HG03354 (cell line): ENCODE data around the gene GIPC2.
A peak's percentile ranks its signal among the peaks of the same experiment; 100 is the strongest.
"Not testable (repeated sequence)": the region's sequence is repeated elsewhere in the genome, so short reads cannot be mapped to it uniquely, and the experiment has no call there.

ENCODE experiments used
- ATAC-seq: cut with Tn5 transposase; IDR thresholded peaks from one replicate; pipeline ENCODE4 v1.9.1; 2021; ENCODE audit warnings: mild to moderate bottlenecking; ENCODE audit not compliant: unreplicated experiment, poor library complexity, severe bottlenecking

The GIPC2 gene, protein sequence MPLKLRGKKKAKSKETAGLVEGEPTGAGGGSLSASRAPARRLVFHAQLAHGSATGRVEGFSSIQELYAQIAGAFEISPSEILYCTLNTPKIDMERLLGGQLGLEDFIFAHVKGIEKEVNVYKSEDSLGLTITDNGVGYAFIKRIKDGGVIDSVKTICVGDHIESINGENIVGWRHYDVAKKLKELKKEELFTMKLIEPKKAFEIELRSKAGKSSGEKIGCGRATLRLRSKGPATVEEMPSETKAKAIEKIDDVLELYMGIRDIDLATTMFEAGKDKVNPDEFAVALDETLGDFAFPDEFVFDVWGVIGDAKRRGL

DNA sequence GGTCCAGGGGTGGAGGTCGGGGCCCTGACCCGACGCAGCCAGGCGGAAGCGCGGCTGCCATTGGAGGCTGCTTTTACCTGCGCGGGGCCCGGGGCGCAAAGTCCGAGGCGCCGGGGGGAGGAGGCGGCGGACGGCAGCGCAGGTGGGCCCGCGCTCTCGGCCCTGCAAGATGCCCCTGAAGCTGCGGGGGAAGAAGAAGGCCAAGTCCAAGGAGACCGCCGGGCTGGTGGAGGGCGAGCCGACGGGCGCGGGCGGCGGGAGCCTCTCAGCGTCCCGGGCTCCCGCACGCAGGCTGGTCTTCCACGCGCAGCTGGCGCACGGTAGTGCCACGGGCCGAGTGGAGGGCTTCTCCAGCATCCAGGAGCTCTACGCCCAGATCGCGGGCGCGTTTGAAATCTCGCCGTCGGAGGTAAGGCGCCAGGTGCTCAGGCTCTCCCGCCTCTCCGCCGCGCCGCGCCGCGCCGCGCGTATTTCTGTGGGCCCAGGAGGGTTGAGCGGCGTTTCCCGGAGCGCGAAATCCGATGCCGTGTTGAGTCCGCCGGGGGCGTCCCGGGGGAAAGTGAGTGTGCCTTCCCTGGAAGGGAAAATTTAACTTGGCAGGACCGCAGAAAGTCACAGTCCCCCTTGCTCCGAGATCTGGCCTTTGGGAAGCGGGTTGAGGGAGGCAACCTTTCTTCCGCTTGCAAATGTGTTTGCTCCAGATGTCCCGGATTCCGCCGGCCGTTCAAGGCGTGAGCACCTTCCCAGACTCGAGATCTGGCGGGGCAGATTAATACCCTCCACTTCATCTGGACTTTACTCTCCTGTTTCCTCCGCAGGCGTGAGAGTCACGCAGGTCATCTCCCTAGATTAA is at the start of gene GIPC2:
Gene GIPC2 (plus strand): TSS at position 41 of the 853 bp plus-strand sequence. CDS start 129 bp downstream, at position 170.
- peak; percentile 60 for ATAC-seq

DNA sequence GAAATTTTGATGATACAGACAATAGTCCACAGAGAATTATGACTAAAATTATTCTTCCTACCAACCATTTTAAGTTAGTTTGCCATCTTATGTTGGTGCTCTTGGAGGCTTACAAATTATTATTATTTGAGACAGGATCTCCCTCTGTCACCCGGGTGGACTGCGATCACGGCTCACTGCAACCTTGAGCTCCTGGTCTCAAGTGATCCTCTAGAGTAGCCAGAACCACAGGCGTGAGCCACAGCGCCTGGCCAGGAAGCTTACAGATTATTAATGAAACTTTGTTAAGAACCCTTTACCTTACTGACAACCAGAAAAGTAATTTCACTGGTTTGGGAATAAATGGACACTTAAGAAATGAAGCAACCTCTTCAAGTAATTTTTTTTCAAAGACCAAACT is 49.0 kb upstream of the GIPC2 start:
- ATAC-seq, result no peak

DNA sequence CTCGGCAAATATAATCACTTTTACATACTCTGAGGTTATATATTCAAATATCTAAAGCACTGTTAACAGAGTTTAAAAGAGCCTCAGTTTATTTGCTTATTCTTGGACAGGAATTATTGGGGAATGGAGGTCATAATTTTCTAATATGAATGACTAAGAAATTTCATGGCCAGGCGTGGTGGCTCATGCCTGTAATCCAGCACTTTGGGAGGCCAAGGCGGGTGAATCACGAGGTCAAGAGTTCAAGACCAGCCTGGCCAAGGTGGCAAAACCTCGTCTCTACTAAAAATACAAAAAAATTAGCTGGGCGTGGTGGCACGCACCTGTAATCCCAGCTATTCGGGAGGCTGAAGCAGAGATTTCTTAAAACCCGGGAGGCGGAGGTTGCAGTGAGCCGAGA is 45.2 kb upstream of the GIPC2 start:
- not testable (repeated sequence) for ATAC-seq

DNA sequence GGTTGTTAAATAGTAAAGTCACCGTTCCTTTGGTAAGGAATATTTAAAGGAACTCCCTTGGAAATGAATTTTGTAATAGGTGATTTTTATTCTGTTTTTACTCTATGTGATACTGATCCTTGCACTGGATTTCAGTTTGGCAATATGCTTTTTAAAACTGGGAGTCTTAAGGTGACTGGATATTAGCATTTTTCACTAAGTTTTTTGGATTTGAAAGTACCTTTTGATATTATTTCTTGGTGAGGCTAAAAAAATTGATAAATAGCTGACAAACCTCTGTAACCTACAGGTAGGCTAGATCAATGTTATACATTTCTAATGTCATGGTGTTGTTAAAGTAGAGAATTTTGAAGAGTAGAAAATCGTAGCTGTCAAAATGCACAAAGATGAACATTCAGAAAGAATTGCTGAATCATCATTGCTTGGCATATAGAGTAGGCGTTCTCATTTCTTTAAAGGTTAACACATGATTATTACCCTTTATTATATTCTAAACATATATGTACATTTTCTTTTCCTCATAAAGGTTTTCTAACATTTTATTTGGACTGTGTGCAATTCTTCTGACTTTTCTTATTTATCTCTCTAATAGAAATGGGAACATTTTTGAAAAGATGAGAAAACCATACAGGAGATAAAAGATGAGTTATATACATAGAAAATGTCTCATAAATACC is 42.6 kb upstream of the GIPC2 start:
- ATAC-seq, result no peak

DNA sequence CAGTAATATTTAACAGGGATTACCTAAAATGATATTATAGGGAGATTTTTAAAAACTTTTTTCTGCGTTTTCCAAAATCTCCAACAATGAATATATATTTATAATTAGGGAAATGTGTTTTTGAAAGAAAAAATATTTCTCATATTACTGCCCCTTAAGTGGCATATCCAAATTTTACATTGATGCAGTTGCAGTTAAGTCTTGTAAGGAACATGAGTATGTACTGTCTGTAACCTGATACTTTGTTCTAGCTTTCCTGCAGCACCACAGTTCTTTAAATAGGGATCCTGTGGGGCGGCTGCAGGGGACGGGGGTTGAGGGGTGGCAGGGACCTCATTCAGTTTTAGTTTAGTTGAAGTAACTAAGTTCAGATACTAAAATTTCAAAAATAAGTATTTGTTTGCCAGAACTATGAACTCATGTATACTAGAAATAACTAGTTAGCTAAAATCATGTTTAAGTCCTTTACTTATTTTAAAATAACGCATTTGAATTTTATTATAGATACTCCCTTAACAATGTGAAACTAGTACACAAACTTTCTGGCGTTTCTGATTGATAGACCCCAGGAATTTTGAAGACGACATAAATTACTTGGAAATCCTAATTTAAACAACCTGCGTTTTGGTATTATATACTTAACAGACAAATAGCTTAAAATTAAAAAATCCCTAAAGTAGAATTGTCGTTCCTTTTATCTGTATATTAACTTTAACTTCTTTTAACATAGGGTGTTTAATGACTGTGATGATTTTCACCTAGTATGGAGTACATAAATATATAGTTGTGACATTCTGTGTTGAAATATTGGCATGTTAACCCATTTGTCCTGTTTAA is 41.7 kb upstream of the GIPC2 start:
- ATAC-seq, result peak; percentile 47

DNA sequence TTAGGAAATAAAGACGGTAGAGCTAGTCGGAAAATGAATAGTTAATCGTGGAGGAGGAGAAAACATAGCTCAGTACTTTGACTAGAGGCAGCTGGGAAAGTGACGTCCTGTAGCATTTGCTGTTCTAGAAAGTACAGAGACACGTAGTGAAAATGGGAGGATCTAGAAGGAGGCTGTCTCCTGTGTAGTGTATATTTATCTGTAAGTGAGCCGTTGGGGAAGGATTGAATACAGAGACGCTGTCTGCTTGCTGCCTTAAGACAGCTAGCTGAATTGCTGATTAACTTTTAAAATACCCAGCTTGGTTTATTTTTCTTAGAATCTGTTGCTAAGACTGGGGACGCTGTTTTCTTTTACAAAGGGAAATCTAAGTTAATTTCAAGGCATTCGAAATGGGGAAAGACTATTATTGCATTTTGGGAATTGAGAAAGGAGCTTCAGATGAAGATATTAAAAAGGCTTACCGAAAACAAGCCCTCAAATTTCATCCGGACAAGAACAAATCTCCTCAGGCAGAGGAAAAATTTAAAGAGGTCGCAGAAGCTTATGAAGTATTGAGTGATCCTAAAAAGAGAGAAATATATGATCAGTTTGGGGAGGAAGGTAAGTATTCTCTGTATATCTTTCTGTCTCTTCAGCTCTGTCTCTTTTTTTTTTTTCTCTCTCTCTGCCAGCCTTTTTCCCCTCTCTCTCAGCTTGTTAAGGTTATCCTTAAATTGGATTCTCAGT is 40.9 kb upstream of the GIPC2 start, which contains the start of gene DNAJB4:
Gene DNAJB4 (plus strand): TSS at position 221 of the 729 bp plus-strand sequence. CDS start 172 bp downstream, at position 393.
- peak; percentile 98 for ATAC-seq

DNA sequence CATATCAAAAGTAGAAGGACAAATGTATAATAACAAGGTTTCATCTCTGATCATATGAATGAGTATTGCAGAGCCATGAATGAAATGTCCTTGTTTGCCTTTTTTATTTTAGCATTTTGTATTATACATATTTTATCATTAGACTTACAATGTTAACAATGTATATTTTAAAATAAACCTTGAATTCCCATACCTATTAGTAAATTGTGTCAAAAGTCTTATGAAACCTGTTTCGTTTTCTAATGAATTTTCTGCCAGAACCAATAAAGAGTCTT is 40.4 kb upstream of the GIPC2 start:
- no peak for ATAC-seq

DNA sequence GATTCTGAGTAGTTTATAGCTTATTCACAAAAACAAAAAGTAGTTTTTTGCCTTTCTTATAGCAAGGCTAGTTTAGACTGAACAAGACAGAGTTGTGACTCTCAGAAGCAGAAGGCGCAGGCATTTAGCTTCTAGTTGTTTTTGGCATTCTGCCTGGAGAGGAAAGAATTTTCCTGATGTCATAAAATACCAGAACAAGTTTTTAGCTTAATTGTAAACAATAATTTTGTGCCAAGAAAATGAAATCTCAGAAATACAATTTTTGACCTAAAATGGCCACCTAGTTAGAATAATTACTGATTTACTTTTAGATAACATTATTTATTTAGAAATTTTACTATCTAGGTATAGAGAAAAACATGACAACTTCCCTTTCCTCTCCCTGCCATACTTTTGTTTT is 40.0 kb upstream of the GIPC2 start:
- no peak for ATAC-seq

DNA sequence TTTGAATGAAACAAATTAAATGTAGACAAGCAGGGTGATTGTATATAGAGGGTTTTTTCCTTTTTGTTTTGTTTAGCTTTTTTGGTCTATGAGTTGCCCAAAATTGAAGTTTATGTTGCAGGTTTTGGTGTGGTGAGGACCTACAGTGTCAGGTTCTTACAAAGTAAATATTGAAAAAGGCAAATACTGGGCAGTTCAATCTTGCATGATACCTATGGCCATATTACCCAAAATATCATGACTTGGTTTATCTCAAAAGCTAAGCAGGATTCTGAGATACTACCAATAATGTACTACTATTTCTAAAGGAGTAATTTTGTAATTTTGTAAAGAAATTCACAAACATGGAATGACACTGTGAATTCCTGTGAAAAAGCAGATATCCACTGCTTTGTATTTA is 39.2 kb upstream of the GIPC2 start:
- no peak for ATAC-seq

DNA sequence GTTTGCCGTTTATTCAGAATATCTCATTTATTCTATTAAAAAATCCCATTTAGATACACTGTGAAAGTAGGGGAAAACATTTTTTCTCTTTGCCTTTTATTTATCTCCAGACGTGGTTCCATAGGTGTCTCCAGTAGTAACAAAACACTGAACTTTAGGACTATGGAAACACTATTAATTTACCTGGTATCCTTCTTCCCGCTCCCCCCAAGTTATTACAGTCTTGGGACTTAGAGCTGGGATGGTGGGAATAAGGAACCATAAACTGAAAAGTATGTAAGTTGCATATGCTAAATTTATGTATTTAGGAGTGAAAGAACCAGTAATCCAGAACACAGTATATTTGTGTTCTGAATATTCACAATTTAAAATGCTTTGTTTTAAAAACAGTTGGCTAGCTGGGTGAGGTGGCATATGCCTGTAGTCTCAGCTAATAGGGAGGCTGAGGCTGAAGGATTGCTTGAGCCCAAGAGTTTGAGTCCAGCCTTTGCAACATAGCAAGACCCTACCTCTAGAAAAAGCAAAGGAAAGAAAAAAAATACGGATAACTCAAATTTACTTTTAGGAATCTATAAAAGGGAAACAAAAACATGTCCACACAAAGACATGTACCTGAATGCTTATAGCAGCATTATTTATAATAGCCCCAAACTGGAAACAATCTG is 38.0 kb upstream of the GIPC2 start:
- ATAC-seq, result no peak

DNA sequence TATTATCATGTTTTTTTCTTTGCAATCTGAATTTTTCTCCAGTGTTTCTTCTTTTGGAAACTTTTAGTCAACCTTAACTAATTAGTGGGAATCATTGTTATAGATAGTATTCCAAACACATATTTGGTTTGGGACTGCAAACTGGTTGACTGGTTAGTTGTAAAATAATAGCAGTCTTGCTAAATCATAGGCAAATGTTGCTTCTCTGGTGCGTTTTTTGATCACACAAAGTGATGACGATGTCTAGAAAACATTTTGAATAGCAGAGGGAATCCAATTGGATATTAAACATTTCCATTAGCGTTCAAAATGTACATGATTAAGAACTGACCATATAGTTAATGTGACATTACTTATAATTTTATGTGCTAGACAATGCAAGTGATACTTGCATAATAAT is 36.5 kb upstream of the GIPC2 start:
- no peak for ATAC-seq

DNA sequence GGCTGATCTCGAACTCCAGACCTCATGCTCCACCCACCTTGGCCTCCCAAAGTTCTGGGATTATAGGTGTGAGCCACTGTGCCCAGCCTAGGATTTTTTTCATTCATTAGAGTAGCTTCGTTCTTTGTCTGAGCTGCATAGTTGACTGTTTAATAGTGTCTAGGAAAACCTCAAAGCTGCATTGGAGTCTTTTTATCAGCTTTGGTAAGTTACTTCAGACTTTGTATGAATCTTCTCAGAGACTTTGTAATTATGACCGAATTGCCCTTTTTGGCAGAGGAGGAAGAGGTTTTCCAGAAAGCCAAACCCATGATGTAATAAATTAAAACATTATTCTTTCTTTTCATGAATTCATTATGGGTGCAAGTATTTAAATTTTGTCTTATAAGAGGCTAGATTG is 35.9 kb upstream of the GIPC2 start:
- no peak for ATAC-seq

DNA sequence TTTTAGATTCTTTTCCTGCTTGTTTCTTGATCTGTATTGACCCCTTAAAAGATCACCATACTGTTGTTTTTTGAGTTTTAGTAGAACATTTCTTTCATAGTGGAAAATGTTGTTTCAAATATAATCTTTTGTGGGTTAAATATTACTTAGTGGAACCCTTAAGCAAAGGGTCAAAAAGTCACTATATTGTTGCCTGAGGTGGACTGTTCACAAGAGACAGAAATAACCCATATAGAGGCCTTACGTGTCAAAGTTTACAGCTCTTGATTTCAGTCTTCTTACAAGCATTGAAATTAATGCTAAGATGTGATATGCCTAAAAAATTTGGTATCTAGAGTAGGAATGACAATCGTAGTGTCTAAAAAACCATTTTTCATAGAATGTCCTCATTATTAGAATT is 34.7 kb upstream of the GIPC2 start:
- ATAC-seq, result no peak

DNA sequence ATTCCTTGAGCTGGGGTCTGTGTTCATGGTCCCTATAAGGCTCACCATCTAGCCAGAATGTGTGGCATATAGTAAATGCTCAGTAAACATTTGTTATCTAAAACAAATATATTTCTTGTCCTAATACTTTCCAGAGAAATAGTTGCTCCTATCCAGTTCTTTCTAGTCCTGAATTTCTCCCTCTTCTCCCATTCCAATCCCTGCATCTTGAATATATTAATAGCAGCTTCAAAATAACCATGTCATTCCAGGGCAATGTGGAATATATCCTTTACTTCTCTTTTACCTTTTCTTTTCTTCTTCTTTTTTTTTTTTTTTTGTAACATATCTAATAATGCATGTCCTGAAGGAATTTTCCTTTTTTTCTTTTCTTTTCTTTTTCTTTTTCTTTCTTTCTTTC is 30.6 kb upstream of the GIPC2 start:
- ATAC-seq, result no peak

DNA sequence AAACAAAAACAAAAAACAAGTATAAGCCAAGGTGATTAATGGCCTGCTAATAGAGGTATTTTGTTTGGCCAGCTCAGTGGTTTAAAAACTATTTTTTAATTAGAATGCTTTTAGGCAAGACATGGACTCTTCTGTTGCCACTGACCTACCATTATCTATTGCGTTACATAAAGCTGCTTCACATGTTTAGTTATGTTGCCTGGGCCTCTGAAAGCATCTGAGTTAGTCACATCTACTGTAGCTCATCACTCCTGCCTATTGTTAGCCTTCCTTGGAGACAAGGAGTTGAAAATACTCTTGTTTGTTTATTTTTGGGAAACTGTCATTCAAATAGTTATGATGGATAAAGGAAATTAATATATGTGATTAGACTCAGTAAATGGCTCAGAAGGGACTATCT is 26.7 kb upstream of the GIPC2 start:
- no peak for ATAC-seq

DNA sequence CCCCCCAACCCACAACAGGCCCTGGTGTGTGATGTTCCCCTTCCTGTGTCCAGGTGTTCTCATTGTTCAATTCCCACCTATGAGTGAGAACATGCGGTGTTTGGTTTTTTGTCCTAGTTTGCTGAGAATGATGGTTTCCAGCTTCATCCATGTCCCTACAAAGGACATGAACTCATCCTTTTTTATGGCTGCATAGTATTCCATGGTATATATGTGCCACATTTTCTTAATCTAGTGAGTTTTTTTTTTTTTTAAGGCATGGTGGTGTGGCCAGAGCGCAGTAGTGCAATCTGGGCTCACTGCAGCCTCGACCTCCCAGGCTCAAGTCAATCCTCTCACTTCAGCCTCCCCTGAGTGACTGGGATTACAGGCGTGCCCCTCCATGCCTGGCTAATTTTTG is 24.6 kb upstream of the GIPC2 start:
- not testable (repeated sequence) for ATAC-seq

DNA sequence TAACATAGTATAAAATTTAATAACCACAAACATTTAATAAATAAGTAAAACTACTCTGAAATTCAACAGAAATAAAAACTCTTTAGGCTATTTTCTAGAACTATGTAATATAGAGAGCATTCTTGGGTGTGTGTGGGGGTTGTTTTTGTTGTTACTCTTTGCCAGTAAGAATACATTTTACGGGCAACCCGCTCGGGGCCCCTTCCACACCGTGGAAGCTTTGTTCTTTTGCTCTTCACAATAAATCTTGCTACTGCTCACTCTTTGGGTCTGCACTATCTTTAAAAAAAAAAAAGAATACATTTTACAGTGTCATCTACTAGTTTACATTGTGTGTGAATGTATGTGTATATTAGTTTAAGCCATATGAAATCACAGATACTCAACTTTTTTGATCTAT is 16.0 kb upstream of the GIPC2 start:
- ATAC-seq, result no peak

DNA sequence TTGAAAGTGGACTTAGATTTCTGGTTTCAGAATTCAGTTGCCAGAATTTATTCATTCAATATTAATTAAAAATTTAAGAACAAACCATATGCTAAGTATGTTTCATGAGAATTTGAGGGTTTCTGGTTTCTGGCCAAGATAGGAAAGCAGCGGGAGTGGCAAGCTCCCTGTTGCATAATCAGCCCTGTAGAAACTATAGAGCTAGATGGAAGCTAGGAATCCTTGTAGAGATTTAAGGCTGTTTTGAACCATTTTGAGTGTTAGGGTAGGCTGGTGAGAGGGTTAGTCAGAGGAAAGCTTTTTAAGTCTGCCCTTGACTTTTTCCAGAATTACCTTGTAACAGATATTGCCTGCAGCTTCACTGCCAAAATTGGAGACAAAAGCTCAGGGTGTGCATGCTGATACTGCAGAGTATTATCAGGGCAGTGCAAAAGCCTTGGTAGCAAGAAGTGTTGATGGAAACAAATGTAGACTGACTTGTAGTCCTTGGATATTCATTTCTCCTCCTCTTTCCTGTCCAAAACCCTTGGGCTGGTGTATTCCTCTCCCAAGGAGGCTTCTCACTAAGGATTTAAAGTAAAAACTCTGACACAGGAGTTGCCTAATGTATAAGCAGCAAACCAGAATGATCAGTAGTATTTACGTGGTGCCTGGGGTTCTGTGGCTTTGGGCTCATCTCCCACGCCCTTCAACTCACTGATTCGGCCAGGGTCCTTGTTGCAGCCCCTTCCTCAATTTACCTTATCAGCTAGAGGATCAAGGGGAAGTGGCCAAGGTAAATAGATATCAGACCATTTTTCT is 12.6 kb upstream of the GIPC2 start:
- no peak for ATAC-seq
